HEK293 (cell line): Measurements from ENCODE around the gene CADM1.

ENCODE experiments used
- GLI2 ChIP-seq: fragments of 450-650 bp; formaldehyde crosslinking; IDR thresholded peaks from 2 replicates; pipeline ENCODE4; 2017; ENCODE audit warnings: missing biosample characterization, missing genetic modification characterization, low read depth, borderline replicate concordance
- OSR2 ChIP-seq: fragments of 450-650 bp; formaldehyde crosslinking; IDR thresholded peaks from 2 replicates; pipeline ENCODE4 v1.5.1; 2016; ENCODE audit warnings: missing biosample characterization, missing genetic modification characterization
- REPIN1 ChIP-seq: fragments of 450-650 bp; formaldehyde crosslinking; IDR thresholded peaks from 2 replicates; pipeline ENCODE4 v1.5.1; 2017; ENCODE audit warnings: missing biosample characterization, missing genetic modification characterization, low read depth
- SCRT2 ChIP-seq: fragments of 450-650 bp; formaldehyde crosslinking; IDR thresholded peaks from 2 replicates; pipeline ENCODE4 v1.5.1; 2016; ENCODE audit warnings: missing biosample characterization, missing genetic modification characterization
- SP2 ChIP-seq: fragments of 450-650 bp; formaldehyde crosslinking; IDR thresholded peaks from 2 replicates; pipeline ENCODE4 v1.5.1; 2016; ENCODE audit warnings: missing biosample characterization, missing genetic modification characterization
- SP7 ChIP-seq: fragments of 450-650 bp; formaldehyde crosslinking; IDR thresholded peaks from 2 replicates; pipeline ENCODE4 v1.5.1; 2016; ENCODE audit warnings: missing biosample characterization, missing genetic modification characterization
- ZBTB8A ChIP-seq: fragments of 450-650 bp; formaldehyde crosslinking; IDR thresholded peaks from 2 replicates; pipeline ENCODE4 v1.5.1; 2016; ENCODE audit warnings: missing biosample characterization, missing genetic modification characterization
- ZFP41 ChIP-seq: fragments of 450-650 bp; formaldehyde crosslinking; IDR thresholded peaks from 2 replicates; pipeline ENCODE4 v1.5.1; 2016; ENCODE audit warnings: missing biosample characterization, missing genetic modification characterization, borderline replicate concordance
- ZFP69B ChIP-seq: fragments of 450-650 bp; formaldehyde crosslinking; IDR thresholded peaks from 2 replicates; pipeline ENCODE4 v1.5.1; 2016; ENCODE audit warnings: missing biosample characterization, missing genetic modification characterization
- ZNF112 ChIP-seq: fragments of 450-650 bp; formaldehyde crosslinking; IDR thresholded peaks from 2 replicates; pipeline ENCODE4 v1.5.0; 2017; ENCODE audit warnings: missing biosample characterization, missing genetic modification characterization
- ZNF132 ChIP-seq: fragments of 450-650 bp; formaldehyde crosslinking; IDR thresholded peaks from 2 replicates; pipeline ENCODE4 v1.5.1; 2017; ENCODE audit warnings: missing biosample characterization, missing genetic modification characterization, borderline replicate concordance
- ZNF24 ChIP-seq: fragments of 450-650 bp; formaldehyde crosslinking; IDR thresholded peaks from 2 replicates; pipeline ENCODE4 v1.5.1; 2016; ENCODE audit warnings: missing biosample characterization, missing genetic modification characterization
- ZNF266 ChIP-seq: fragments of 450-650 bp; formaldehyde crosslinking; IDR thresholded peaks from 2 replicates; pipeline ENCODE4 v1.5.1; 2016; ENCODE audit warnings: missing biosample characterization, missing genetic modification characterization, low read depth
- ZNF302 ChIP-seq: fragments of 450-650 bp; formaldehyde crosslinking; IDR thresholded peaks from 2 replicates; pipeline ENCODE4 v1.5.1; 2016; ENCODE audit warnings: missing biosample characterization, missing genetic modification characterization, low read depth
- ZNF391 ChIP-seq: fragments of 450-650 bp; formaldehyde crosslinking; IDR thresholded peaks from 2 replicates; pipeline ENCODE4 v1.5.1; 2016; ENCODE audit warnings: low read depth, missing biosample characterization, missing genetic modification characterization, borderline replicate concordance
- ZNF394 ChIP-seq: fragments of 450-650 bp; formaldehyde crosslinking; IDR thresholded peaks from 2 replicates; pipeline ENCODE4 v1.5.1; 2016; ENCODE audit warnings: missing biosample characterization, missing genetic modification characterization, mild to moderate bottlenecking, moderate library complexity, borderline replicate concordance
- ZNF416 ChIP-seq: fragments of 450-650 bp; formaldehyde crosslinking; IDR thresholded peaks from 2 replicates; pipeline ENCODE4 v1.5.1; 2016; ENCODE audit warnings: missing biosample characterization, missing genetic modification characterization
- ZNF664 ChIP-seq: fragments of 450-650 bp; formaldehyde crosslinking; IDR thresholded peaks from 2 replicates; pipeline ENCODE4 v1.5.1; 2016; ENCODE audit warnings: missing biosample characterization, missing genetic modification characterization
- ZNF670 ChIP-seq: fragments of 450-650 bp; formaldehyde crosslinking; IDR thresholded peaks from 2 replicates; pipeline ENCODE4 v1.5.1; 2016; ENCODE audit warnings: missing biosample characterization, missing genetic modification characterization, low read depth
- ZNF792 ChIP-seq: fragments of 450-650 bp; formaldehyde crosslinking; IDR thresholded peaks from 2 replicates; pipeline ENCODE4 v1.5.1; 2016; ENCODE audit warnings: missing biosample characterization, missing genetic modification characterization
- TF ChIP-seq, protein P1 (sequence below): fragments of 450-650 bp; formaldehyde crosslinking; IDR thresholded peaks from 2 replicates; pipeline ENCODE4 v1.5.1; 2016; ENCODE audit warnings: missing biosample characterization, missing genetic modification characterization, borderline replicate concordance
- TF ChIP-seq, protein P2 (sequence below): fragments of 450-650 bp; formaldehyde crosslinking; IDR thresholded peaks from 2 replicates; pipeline ENCODE4 v1.5.1; 2016; ENCODE audit warnings: missing biosample characterization, missing genetic modification characterization
- TF ChIP-seq, protein P3 (sequence below): fragments of 450-650 bp; formaldehyde crosslinking; IDR thresholded peaks from 2 replicates; pipeline ENCODE4 v1.5.1; 2016; ENCODE audit warnings: missing biosample characterization, missing genetic modification characterization, borderline replicate concordance
- TF ChIP-seq, protein P4 (sequence below): fragments of 450-650 bp; formaldehyde crosslinking; IDR thresholded peaks from 2 replicates; pipeline ENCODE4 v1.5.1; 2016; ENCODE audit warnings: missing biosample characterization, missing genetic modification characterization
- TF ChIP-seq, protein P5 (sequence below): fragments of 450-650 bp; formaldehyde crosslinking; IDR thresholded peaks from 2 replicates; pipeline ENCODE4 v1.5.1; 2017; ENCODE audit warnings: missing biosample characterization, missing genetic modification characterization
- TF ChIP-seq, protein P6 (sequence below): fragments of 450-650 bp; formaldehyde crosslinking; IDR thresholded peaks from 2 replicates; pipeline ENCODE4 v1.5.1; 2016; ENCODE audit warnings: missing biosample characterization, missing genetic modification characterization
- TF ChIP-seq, protein P7 (sequence below): fragments of 450-650 bp; formaldehyde crosslinking; IDR thresholded peaks from 2 replicates; pipeline ENCODE4 v1.5.1; 2016; ENCODE audit warnings: missing biosample characterization, missing genetic modification characterization, low read depth

Gene CADM1

DNA sequence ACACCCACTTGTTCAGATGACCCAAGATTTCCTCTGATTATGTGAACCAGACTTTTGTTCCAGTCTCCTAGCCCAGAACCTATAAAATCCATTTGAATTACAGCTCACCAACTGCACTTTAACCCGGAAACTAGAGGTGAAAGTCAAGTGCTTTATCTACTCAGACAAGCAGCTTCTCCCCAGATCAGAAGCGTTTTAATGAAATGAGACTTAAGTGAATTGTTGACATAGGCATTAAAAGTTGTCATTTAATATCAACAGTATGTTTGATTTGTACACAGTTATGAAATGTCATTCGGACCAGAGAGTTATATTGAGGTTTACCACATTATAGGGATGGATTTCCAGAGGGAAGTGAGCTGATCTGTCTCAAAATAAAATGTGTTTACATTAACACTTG is 52.0 kb downstream of the CADM1 start (continued):
- TF ChIP-seq, protein P1, sequence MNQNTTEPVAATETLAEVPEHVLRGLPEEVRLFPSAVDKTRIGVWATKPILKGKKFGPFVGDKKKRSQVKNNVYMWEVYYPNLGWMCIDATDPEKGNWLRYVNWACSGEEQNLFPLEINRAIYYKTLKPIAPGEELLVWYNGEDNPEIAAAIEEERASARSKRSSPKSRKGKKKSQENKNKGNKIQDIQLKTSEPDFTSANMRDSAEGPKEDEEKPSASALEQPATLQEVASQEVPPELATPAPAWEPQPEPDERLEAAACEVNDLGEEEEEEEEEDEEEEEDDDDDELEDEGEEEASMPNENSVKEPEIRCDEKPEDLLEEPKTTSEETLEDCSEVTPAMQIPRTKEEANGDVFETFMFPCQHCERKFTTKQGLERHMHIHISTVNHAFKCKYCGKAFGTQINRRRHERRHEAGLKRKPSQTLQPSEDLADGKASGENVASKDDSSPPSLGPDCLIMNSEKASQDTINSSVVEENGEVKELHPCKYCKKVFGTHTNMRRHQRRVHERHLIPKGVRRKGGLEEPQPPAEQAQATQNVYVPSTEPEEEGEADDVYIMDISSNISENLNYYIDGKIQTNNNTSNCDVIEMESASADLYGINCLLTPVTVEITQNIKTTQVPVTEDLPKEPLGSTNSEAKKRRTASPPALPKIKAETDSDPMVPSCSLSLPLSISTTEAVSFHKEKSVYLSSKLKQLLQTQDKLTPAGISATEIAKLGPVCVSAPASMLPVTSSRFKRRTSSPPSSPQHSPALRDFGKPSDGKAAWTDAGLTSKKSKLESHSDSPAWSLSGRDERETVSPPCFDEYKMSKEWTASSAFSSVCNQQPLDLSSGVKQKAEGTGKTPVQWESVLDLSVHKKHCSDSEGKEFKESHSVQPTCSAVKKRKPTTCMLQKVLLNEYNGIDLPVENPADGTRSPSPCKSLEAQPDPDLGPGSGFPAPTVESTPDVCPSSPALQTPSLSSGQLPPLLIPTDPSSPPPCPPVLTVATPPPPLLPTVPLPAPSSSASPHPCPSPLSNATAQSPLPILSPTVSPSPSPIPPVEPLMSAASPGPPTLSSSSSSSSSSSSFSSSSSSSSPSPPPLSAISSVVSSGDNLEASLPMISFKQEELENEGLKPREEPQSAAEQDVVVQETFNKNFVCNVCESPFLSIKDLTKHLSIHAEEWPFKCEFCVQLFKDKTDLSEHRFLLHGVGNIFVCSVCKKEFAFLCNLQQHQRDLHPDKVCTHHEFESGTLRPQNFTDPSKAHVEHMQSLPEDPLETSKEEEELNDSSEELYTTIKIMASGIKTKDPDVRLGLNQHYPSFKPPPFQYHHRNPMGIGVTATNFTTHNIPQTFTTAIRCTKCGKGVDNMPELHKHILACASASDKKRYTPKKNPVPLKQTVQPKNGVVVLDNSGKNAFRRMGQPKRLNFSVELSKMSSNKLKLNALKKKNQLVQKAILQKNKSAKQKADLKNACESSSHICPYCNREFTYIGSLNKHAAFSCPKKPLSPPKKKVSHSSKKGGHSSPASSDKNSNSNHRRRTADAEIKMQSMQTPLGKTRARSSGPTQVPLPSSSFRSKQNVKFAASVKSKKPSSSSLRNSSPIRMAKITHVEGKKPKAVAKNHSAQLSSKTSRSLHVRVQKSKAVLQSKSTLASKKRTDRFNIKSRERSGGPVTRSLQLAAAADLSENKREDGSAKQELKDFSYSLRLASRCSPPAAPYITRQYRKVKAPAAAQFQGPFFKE (tag by site-specific recombination) = no peak
- TF ChIP-seq GLI2 (tag by site-specific recombination) (peak; percentile 92), SP2 (tag by site-specific recombination) (0 out of 2 replicates have a peak, but pooled peaks have one; percentile 10), ZFP69B (peak; percentile 60; the same call in 1 of the 2 replicates), ZNF391 (tag by site-specific recombination) (no peak), ZNF132 (tag by site-specific recombination) (no peak), ZNF394 (tag by site-specific recombination) (peak; percentile 77), ZNF112 (tag by site-specific recombination) (no peak), ZNF416 (tag by site-specific recombination) (no peak), ZNF664 (tag by site-specific recombination) (peak; percentile 33; the same call in 1 of the 2 replicates), SP7 (tag by site-specific recombination) (peak; percentile 71), ZNF670 (tag by site-specific recombination) (no peak), ZNF302 (tag by site-specific recombination) (no peak), REPIN1 (tag by site-specific recombination) (no peak), ZNF266 (tag by site-specific recombination) (no peak), ZNF792 (no peak), ZBTB8A (tag by site-specific recombination) (peak; percentile 61), ZFP41 (no peak), SCRT2 (peak; percentile 82), OSR2 (peak; percentile 98), ZNF24 (tag by site-specific recombination) (peak; percentile 87)
- TF ChIP-seq, protein P2, sequence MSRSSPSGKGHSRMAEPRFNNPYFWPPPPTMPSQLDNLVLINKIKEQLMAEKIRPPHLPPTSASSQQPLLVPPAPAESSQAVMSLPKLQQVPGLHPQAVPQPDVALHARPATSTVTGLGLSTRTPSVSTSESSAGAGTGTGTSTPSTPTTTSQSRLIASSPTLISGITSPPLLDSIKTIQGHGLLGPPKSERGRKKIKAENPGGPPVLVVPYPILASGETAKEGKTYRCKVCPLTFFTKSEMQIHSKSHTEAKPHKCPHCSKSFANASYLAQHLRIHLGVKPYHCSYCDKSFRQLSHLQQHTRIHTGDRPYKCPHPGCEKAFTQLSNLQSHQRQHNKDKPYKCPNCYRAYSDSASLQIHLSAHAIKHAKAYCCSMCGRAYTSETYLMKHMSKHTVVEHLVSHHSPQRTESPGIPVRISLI = no peak
- TF ChIP-seq, protein P3, sequence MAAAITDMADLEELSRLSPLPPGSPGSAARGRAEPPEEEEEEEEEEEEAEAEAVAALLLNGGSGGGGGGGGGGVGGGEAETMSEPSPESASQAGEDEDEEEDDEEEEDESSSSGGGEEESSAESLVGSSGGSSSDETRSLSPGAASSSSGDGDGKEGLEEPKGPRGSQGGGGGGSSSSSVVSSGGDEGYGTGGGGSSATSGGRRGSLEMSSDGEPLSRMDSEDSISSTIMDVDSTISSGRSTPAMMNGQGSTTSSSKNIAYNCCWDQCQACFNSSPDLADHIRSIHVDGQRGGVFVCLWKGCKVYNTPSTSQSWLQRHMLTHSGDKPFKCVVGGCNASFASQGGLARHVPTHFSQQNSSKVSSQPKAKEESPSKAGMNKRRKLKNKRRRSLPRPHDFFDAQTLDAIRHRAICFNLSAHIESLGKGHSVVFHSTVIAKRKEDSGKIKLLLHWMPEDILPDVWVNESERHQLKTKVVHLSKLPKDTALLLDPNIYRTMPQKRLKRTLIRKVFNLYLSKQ = no peak
- TF ChIP-seq, protein P4, sequence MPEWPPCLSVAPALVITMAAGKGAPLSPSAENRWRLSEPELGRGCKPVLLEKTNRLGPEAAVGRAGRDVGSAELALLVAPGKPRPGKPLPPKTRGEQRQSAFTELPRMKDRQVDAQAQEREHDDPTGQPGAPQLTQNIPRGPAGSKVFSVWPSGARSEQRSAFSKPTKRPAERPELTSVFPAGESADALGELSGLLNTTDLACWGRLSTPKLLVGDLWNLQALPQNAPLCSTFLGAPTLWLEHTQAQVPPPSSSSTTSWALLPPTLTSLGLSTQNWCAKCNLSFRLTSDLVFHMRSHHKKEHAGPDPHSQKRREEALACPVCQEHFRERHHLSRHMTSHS (tag by site-specific recombination) = peak; percentile 90; the same call in 1 of the 2 replicates
- TF ChIP-seq, protein P5, sequence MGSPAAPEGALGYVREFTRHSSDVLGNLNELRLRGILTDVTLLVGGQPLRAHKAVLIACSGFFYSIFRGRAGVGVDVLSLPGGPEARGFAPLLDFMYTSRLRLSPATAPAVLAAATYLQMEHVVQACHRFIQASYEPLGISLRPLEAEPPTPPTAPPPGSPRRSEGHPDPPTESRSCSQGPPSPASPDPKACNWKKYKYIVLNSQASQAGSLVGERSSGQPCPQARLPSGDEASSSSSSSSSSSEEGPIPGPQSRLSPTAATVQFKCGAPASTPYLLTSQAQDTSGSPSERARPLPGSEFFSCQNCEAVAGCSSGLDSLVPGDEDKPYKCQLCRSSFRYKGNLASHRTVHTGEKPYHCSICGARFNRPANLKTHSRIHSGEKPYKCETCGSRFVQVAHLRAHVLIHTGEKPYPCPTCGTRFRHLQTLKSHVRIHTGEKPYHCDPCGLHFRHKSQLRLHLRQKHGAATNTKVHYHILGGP (tag by site-specific recombination) = peak; percentile 83
- TF ChIP-seq, protein P6, sequence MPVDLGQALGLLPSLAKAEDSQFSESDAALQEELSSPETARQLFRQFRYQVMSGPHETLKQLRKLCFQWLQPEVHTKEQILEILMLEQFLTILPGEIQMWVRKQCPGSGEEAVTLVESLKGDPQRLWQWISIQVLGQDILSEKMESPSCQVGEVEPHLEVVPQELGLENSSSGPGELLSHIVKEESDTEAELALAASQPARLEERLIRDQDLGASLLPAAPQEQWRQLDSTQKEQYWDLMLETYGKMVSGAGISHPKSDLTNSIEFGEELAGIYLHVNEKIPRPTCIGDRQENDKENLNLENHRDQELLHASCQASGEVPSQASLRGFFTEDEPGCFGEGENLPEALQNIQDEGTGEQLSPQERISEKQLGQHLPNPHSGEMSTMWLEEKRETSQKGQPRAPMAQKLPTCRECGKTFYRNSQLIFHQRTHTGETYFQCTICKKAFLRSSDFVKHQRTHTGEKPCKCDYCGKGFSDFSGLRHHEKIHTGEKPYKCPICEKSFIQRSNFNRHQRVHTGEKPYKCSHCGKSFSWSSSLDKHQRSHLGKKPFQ (tag by site-specific recombination) = peak; percentile 86
- TF ChIP-seq, protein P7, sequence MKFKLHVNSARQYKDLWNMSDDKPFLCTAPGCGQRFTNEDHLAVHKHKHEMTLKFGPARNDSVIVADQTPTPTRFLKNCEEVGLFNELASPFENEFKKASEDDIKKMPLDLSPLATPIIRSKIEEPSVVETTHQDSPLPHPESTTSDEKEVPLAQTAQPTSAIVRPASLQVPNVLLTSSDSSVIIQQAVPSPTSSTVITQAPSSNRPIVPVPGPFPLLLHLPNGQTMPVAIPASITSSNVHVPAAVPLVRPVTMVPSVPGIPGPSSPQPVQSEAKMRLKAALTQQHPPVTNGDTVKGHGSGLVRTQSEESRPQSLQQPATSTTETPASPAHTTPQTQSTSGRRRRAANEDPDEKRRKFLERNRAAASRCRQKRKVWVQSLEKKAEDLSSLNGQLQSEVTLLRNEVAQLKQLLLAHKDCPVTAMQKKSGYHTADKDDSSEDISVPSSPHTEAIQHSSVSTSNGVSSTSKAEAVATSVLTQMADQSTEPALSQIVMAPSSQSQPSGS (tag by site-specific recombination) = peak; percentile 36; the same call in 1 of the 2 replicates
